HG03469 (cell line): ENCODE results near the gene YPEL4.

Source experiments
- ATAC-seq: cut with Tn5 transposase; IDR thresholded peaks from one replicate; pipeline ENCODE4 v1.9.1; 2021; ENCODE audit warnings: mild to moderate bottlenecking, moderate library complexity, moderate number of reproducible peaks; ENCODE audit not compliant: unreplicated experiment

YPEL4 gene

DNA sequence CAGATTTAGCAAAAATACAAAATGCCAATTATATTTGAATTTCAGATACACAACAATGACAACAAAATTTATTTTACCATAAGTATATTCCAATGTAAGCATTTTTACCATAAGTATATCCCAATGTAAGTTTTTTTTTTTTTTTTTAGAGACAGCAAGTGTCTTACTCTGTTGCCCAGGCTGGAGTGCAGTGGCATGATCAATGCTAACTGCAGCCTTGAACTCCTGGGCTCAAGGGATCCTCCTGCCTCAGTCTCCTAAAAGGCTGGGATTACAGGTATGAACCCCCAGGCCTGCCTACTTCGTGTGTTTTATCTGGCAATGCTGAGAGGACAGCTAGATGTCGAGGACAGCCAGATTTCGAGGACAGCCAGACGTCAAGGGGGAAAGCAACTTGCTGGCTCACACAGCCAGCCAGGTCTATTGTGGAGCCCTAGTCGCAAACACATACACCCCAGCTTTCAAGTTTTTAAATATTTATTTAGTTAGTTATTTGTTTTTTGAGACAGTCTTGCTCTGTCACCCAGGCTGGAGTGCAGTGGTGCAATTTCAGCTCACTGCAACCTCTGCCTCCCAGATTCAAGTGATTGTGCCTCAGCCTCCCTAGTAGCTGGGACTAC lies 53.3 kb downstream of the YPEL4 start:
- ATAC-seq: no peak
